ENCODE results near the gene SCMH1. TPM values are rescaled to one million over a fixed set of nuclear protein-coding genes. Genes with fewer than 3 reads are reported as not detected.

Gene SCMH1
- total RNA-seq, 1 experiment from 2014 or later: 28.0 TPM

- H3K79me2 ChIP-seq (ENCODE audit: insufficient read depth, low read length): no peaks in the 10 kb centered on the region
- no peaks in the 10 kb centered on the region for H3K9me3 ChIP-seq (ENCODE audit: control insufficient read depth in 1 of 2, insufficient read depth in 1 of 2, low read depth in 1 of 2, low read length in 2 of 2)
- H3K4me1 ChIP-seq (ENCODE audit: control insufficient read depth in 1 of 2, insufficient read depth in 2 of 2, low read length in 2 of 2): no peaks in the 10 kb centered on the region
- no peak overlapping the region for H3K4me3 ChIP-seq (replicated peaks in 1 of 2; ENCODE audit: low read depth in 1 of 2, low read length in 2 of 2)
- no peak for DNase-seq (ENCODE audit: low read depth, low spot score)
- TF ChIP-seq ZNF274 (IDR thresholded peaks at IDR 0.05; ENCODE audit: low read depth, low read length): no peak
- TF ChIP-seq MAX (IDR thresholded peaks at IDR 0.05): no peak
- POLR2A ChIA-PET: no interaction called here
- no TSS peak for BruUV-seq (replicated peaks)
- no peak overlapping the region for H2AFZ ChIP-seq (ENCODE audit: low read depth, low read length, poor library complexity, severe bottlenecking)
- H3K9ac ChIP-seq (ENCODE audit: low read length): no peak overlapping the region
- H3K9me2 ChIP-seq (ENCODE audit: insufficient read depth): no peaks in the 10 kb centered on the region
- CTCF ChIA-PET: no interaction called here
- no peaks in the 10 kb centered on the region for H4K20me1 ChIP-seq (ENCODE audit: insufficient read depth)
- RAD21 ChIA-PET (ENCODE audit: low non-redundant PET in 1 of 2, low total read pairs in 2 of 2, uncharacterized antibody in 2 of 2, unreplicated experiment in 2 of 2): no interaction called here
- no peaks in the 10 kb centered on the region for H3K27me3 ChIP-seq (ENCODE audit: insufficient read depth, low read length)
- H3K27ac ChIP-seq (ENCODE audit: low read depth, low read length): no peak overlapping the region
- no peak overlapping the region for H3K4me2 ChIP-seq (ENCODE audit: low read length)
- intact Hi-C loops (cut with micrococcal nuclease): no loop called here
- H3K36me3 ChIP-seq (ENCODE audit: control insufficient read depth in 1 of 2, insufficient read depth in 2 of 2, low read length in 2 of 2): no peaks in the 10 kb centered on the region
- no peak for ATAC-seq
Measured at GRCh38 chr1:41102653-41103052, 139.5 kb downstream of the SCMH1 start.

GRCh38 chr1:41101950-41102607 is 140.0 kb downstream of the SCMH1 start:
- no peaks in the 10 kb centered on the region for H3K4me1 ChIP-seq (ENCODE audit: control insufficient read depth in 1 of 2, insufficient read depth in 2 of 2, low read length in 2 of 2)
- no peaks in the 10 kb centered on the region for H4K20me1 ChIP-seq (ENCODE audit: insufficient read depth)
- ChIA-PET RAD21 (ENCODE audit: low non-redundant PET in 1 of 2, low total read pairs in 2 of 2, uncharacterized antibody in 2 of 2, unreplicated experiment in 2 of 2) (no interaction called here), POLR2A (no interaction called here), CTCF (no interaction called here)
- DNase-seq (ENCODE audit: low read depth, low spot score) (no peak), ATAC-seq (no peak)
- H3K27ac ChIP-seq (ENCODE audit: low read depth, low read length): no peak overlapping the region
- no peaks in the 10 kb centered on the region for H3K79me2 ChIP-seq (ENCODE audit: insufficient read depth, low read length)
- intact Hi-C loops (cut with micrococcal nuclease): no loop called here
- H3K36me3 ChIP-seq (ENCODE audit: control insufficient read depth in 1 of 2, insufficient read depth in 2 of 2, low read length in 2 of 2): no peaks in the 10 kb centered on the region
- no peak overlapping the region for H3K4me2 ChIP-seq (ENCODE audit: low read length)
- no peak overlapping the region for H3K9ac ChIP-seq (ENCODE audit: low read length)
- no peaks in the 10 kb centered on the region for H3K9me2 ChIP-seq (ENCODE audit: insufficient read depth)
- no TSS peak for BruUV-seq (replicated peaks)
- no peak overlapping the region for H3K4me3 ChIP-seq (replicated peaks in 1 of 2; ENCODE audit: low read depth in 1 of 2, low read length in 2 of 2)
- no peaks in the 10 kb centered on the region for H3K27me3 ChIP-seq (ENCODE audit: insufficient read depth, low read length)
- no peaks in the 10 kb centered on the region for H3K9me3 ChIP-seq (ENCODE audit: control insufficient read depth in 1 of 2, insufficient read depth in 1 of 2, low read depth in 1 of 2, low read length in 2 of 2)
- no peak overlapping the region for H2AFZ ChIP-seq (ENCODE audit: low read depth, low read length, poor library complexity, severe bottlenecking)
- TF ChIP-seq ZFX (IDR thresholded peaks at IDR 0.05): no peak
- no peak for TF ChIP-seq ZNF274 (IDR thresholded peaks at IDR 0.05; ENCODE audit: low read depth, low read length)
- TF ChIP-seq POLR2AphosphoS5 (IDR thresholded peaks at IDR 0.05; ENCODE audit: low read depth, low read length): no peak
- TF ChIP-seq SRF (IDR thresholded peaks at IDR 0.05; ENCODE audit: low read depth): no peak
- no peak for TF ChIP-seq EGR1 (IDR thresholded peaks at IDR 0.05; ENCODE audit: low read depth)
- no peak for TF ChIP-seq CTCF (IDR thresholded peaks at IDR 0.05 in 2 of 3, conservative IDR thresholded peaks at IDR 0.05 in 1 of 3; ENCODE audit: borderline replicate concordance in 1 of 3, insufficient read depth in 1 of 3, low read depth in 2 of 3, low read length in 2 of 3)
- TF ChIP-seq MAX (IDR thresholded peaks at IDR 0.05): no peak
- no peak for TF ChIP-seq ATF3 (IDR thresholded peaks at IDR 0.05)
- TF ChIP-seq REST (IDR thresholded peaks at IDR 0.05; ENCODE audit: low read depth): no peak
- no peak for TF ChIP-seq FOSL1 (IDR thresholded peaks at IDR 0.05; ENCODE audit: low read depth)
